AG09319 (cell line): ENCODE data around the gene UTP14C.
"Not testable (repeated sequence)": the region's sequence is repeated elsewhere in the genome, so short reads cannot be mapped to it uniquely, and the experiment has no call there.

Source experiments
- DNase-seq: peaks from one replicate; pipeline ENCODE4 v3.0.0-alpha.2; 2010; ENCODE audit warnings: low read depth; ENCODE audit errors: extremely low read depth
- CTCF ChIP-seq: IDR thresholded peaks from 2 replicates; pipeline ENCODE4 v1.5.1; 2011; ENCODE audit warnings: low read depth, mild to moderate bottlenecking, inconsistent platforms, low read length, moderate library complexity

The UTP14C gene, protein sequence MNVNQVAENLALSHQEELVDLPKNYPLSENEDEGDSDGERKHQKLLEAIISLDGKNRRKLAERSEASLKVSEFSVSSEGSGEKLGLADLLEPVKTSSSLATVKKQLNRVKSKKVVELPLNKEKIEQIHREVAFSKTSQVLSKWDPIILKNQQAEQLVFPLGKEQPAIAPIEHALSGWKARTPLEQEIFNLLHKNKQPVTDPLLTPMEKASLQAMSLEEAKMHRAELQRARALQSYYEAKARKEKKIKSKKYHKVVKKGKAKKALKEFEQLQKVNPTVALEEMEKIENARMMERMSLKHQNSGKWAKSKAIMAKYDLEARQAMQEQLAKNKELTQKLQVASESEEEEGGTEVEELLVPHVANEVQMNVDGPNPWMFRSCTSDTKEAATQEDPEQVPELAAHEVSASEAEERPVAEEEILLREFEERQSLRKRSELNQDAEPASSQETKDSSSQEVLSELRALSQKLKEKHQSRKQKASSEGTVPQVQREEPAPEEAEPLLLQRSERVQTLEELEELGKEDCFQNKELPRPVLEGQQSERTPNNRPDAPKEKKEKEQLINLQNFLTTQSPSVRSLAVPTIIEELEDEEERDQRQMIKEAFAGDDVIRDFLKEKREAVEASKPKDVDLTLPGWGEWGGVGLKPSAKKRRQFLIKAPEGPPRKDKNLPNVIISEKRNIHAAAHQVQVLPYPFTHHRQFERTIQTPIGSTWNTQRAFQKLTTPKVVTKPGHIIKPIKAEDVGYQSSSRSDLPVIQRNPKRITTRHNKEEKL

DNA sequence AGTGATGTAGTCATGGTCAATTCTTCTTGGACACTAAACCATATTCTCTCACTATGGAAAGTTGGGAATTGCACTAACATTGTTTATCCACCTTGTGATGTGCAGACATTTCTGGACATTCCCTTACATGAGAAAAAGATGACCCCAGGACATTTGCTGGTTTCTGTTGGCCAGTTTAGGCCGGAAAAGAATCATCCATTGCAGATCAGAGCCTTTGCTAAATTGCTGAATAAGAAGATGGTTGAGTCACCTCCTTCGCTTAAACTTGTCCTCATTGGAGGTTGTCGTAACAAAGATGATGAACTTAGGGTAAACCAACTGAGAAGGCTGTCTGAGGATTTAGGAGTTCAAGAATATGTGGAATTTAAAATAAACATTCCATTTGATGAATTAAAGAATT lies at the start of gene UTP14C:
UTP14C (plus strand) TSS at position 211 of the 400 bp plus-strand sequence. CDS start 4,114 bp downstream, outside the sequence.
- no peak for DNase-seq
- no peak for TF ChIP-seq CTCF

GRCh38 chr13:51976423-51976822 lies 48.1 kb upstream of the UTP14C start:
- DNase-seq, result no peak
- no peak for TF ChIP-seq CTCF

DNA sequence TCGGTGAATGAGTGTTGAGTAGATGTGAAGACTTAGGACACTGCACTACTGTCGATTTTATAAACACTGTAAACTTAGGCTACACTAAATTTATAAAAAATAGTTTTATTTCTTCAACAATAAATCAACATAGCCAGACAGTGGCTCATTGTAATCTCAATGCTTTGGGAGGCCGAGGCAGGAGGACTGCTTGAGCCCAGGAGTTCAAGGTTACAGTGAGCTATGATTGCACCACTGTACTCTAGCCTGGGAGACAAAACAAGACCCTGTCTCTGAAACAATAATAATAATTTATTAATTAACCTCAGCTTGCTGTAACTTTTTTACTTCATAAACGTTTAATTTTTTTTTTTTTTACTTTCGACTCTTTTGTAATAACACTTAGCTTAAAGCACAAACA lies 47.6 kb upstream of the UTP14C start:
- no peak for DNase-seq
- no peak for TF ChIP-seq CTCF

DNA sequence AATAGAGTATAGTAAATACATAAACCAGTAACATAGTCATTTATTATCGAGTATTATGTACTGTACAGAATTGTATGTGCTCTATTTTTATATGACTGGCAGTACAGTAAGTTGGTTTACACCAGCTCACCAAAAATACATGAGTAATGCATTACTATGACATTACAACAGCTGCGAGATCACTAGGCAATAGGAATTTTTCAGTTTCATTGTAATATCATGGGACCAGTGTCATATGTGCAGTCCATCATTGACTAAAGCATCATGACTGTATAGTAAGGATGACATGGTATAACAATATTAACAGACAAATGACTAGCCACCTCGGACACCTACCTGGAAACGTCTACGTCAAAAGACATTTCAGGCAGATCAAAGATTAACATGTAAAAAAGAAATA lies 46.9 kb upstream of the UTP14C start:
- DNase-seq, result no peak
- no peak for TF ChIP-seq CTCF

DNA sequence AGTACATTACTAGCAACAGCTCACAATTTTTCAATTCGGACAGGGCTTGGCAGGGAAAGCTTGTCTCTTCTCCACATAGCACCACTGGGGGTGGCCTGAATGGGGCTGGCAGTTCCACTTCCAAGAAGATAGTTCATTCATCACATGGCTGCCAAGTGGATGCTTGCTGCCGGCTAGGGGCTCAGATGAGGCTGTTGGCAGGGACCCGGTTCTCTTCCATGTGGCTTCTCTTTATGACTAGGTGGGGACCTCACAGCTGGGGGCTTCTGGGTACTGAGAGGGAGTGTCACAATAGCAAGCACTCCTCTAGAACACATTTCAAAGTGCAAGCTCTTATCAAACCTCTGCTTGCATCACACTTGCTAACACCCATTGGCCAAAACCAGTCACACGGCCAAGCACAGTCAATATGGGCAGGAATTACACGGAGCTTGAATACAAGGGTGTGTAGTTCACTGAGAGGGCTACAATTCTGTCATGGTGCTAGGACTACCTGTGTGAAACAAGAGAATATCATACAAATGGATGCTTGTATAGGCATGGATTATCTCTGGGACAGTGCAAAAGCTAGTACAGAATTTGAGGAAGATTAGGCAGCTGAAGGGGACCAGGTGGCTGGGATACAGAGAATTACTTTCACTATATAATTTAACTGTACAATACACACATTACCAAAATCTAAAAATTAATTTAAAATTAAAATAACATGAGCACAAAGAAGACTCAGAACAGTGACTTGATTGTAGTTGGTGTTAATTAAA lies 45.5 kb upstream of the UTP14C start:
- DNase-seq, result no peak
- TF ChIP-seq CTCF, result no peak

DNA sequence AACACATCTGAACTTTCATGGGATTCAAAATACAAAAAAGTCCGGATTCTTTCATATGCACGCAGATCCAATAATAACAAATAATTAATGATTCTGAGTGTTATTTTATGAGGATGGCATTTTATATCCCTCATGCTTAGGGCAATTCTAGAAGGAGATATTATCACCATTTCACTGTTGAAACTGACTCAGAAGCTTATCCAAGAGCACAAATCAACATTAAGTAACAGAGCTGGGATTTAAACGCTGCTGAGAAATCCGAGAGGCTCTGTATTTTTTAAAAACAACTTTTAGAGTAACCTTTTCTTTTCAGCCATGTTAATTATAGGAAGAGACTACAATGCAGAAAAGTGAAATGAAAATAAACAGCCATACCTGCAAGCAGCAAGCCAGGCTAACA lies 43.6 kb upstream of the UTP14C start:
- no peak for DNase-seq
- TF ChIP-seq CTCF, result no peak

- no peak for DNase-seq
- no peak for TF ChIP-seq CTCF
These were observed 43.1 kb upstream of the UTP14C start for GRCh38 chr13:51981355-51981754.

- not testable (repeated sequence) for DNase-seq
These were observed 41.2 kb upstream of the UTP14C start for GRCh38 chr13:51983292-51983691.

DNA sequence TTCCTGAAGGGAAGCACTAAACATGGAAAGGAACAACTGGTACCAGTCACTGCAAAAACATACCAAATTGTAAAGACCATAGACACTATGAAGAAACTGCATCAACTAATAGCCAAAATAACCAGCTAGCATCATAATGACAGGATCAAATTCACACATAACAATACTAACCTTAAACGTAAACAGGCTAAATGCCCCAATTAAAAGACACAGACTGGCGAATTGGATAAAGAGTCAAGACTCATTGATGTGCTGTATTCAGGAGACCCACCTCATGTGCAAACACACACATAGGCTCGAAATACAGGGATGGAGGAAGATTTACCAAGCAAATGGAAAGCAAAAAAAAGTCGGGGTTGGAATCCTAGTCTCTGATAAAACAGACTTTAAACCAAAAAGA lies 39.6 kb upstream of the UTP14C start:
- not testable (repeated sequence) for DNase-seq
